Cerebellar nuclear complex (tissue), 1 donor: ENCODE measurements around the gene TRIM41.
"Not testable (repeated sequence)": the region's sequence is repeated elsewhere in the genome, so short reads cannot be mapped to it uniquely, and the experiment has no call there.

Experiments
- DNase-seq, 2 experiments: peaks; one replicate each; lab custom pipeline; 2025; lab: John Stamatoyannopoulos, UW

The TRIM41 gene

DNA sequence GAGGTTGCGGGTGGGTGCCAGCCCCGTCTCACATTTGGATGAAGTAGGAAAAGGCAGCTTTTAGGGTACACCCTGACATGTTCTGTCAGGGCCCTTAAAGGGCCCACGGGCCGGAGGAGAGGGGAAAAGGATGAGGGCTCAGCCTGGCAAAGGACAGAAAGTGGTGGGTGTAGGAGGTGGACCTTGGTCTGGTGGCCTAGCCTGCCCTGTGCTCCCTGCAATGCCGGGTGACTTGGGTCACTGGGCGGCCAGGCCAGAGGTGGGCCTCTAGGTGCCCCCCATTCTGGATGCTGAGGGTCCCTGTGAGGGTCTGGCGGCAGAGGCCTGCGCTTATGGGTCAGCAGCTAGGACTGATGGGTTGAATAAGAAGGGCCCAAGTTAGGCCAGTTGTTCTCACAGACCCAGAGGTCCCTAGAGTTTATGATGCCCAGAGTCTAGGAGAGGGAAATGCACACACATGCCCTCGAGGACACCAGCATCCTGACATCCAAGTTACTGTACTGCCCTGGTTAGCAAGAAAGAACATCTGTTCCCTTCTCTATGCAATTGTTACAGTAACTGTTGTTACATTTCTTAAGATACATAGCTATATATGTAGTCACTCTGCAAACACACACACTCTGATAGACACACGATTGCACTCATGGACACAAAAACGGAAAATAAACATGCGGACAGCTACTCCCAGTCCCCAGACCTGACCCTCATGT lies 30.6 kb upstream of the TRIM41 start:
- DNase-seq, result no peak

DNA sequence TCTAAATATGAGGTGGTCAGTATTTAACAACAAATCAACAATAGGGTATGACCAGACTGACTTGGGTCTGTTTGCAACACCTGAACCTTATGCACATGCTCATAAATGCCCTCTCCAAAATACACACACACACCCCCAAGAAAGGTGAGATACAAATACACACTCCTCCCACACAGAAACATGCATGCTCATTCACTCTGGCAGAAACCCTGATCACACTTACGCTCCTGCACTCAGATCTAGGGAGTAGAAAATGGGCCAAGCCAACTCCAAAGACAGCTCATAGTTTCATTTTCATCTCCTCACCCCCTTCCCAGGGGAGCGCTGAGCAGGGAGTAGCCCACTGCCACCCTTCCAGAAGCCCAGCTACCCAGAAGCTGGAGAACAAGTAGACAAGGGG lies 29.4 kb upstream of the TRIM41 start:
- DNase-seq, result no peak

DNA sequence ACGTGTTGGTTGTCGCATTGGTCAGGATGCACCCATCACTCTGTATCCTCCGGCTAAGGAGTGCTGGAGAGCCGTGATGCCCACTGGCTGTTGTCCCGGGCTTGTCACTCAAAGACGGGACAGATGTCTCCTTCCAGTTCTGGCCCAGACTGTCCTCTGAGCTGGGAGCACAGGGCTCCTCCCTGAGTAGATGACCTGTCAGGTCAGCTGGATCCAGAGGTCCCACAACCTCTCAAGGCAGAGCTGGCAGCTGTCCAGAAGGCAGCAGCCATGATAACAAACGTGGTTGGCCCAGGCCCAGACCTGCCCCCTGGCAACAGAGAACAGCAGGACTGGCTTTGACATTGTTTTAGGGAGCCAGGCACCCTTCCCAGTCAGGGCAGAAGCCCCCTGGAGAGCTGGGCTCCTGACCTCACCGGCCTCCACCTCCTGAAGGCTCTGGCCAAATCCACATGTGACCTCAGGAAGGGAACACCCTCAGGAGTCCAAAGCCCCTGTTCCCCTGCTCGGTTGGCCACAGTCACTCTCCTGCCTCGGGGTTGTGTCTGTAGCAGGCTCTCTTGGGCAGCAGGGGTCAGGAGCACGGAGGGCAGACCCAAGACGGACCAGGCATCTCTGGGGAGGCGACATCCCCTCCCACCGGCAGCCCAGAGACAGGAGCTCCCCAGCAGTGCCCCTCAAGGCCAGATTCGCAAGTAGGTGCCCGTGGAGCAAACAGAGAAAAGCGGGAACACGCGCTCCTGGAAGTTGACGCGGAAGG lies 28.4 kb upstream of the TRIM41 start:
- DNase-seq, result no peak

DNA sequence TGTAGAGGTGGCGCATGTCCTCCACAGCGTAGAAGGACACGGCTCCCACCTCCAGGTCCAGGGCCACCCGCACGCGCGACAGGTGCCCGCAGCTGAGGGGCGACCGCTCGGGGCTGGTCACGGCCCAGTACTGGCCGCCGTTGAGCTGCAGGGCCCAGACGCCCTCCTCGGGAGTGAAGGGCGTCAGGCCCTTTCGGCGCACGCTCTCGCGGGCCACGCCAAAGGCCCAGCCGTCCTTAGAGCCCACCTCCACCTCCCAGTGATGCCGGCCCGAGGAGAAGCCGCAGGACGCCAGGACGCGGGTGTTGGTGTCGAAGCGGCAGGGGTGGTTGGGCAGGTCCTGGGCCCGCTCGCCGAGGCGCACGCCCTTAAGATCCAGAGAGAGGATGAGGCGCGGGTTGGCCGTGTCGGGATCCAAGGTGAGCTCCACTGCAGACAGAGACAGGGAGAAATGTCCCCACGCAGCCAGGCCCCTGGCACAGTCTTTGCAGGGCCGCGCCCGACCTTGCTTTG lies 27.8 kb upstream of the TRIM41 start:
- DNase-seq, result no peak

DNA sequence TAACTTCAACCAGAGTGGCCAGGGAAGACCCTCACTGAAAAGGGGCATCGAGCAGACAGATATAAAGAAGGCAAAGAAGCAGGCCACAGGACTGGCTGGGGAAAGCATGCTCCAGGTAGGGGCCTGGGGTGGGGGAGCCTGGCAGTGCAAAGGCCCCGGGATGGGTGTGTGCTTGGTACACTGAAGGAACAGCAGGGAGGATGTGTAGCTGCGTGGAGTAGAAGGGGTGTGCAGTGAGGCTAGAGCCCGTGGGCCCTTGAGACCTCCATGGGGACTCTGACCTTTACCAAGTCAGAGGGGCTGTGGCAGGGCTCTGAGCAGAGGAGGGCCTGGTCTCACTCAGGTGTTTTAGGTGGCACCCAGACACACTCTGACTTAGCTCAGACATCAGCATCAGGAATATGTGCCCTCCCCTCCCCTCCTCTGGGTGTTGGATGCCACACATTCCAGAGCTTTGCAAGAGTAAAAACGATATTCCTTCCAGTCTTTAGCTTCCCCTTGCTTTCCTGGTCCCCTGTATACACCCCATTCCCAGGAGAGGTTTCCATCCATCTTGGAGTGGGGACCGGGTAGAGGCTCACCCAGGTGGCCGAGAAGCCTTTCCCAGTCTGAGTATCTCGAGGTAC lies 25.6 kb upstream of the TRIM41 start:
- DNase-seq, result no peak

DNA sequence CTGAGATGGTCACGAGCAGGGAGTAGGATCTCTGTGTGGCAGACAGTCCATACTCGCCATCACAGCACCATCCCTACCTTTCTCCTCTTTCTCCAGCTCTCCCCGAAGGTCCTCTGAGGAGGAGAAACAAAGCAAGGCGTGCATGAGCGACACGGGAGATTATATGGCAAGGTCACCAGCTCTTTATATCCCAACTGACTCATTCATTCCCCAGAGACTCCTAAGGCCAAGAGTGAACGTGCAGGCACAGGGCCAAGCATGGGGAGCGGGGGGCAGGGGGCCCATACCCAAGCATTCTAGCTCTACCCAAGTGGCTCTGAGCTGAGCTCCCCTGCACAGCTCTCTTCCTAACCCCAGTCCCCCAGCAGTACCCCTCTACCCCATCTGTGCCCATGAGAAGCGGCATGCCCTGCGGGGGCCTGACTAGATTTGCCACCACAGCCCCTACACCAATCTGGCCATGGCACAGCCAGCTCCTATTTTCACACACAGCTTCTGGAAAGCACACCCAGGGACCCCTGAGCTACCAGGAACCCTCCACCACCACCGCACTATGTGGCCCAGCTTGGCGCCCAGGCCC lies 24.9 kb upstream of the TRIM41 start:
- no peak for DNase-seq

DNA sequence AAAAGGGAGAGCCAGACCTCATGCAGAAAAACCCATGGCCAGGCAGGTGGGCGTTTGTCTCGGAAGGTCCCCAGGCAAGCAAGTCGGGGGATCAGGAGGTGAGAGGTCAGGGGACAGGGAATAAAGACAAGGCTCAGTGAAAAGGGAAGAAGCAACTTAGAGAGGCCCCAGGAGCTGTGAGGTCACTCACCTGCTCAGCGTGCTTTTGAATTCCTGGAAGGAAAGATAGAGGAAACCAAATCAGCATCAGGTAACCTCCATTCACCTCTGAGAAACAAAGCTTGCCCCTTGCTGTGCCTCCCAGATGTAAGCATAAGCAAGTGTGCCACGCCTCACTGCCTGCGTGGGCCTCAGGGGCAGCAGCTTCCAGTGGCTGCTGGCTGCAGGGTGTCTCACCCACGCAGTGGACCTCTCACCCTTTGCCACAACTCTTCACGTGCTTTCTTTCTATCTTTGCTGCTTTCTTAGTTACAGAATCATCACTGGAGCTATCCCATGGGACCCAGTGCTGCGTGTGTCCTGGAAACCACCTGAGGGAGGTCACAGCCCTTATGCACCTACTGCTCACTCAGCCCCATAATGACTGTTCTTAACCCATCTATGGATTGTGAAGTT lies 24.1 kb upstream of the TRIM41 start:
- no peak for DNase-seq

DNA sequence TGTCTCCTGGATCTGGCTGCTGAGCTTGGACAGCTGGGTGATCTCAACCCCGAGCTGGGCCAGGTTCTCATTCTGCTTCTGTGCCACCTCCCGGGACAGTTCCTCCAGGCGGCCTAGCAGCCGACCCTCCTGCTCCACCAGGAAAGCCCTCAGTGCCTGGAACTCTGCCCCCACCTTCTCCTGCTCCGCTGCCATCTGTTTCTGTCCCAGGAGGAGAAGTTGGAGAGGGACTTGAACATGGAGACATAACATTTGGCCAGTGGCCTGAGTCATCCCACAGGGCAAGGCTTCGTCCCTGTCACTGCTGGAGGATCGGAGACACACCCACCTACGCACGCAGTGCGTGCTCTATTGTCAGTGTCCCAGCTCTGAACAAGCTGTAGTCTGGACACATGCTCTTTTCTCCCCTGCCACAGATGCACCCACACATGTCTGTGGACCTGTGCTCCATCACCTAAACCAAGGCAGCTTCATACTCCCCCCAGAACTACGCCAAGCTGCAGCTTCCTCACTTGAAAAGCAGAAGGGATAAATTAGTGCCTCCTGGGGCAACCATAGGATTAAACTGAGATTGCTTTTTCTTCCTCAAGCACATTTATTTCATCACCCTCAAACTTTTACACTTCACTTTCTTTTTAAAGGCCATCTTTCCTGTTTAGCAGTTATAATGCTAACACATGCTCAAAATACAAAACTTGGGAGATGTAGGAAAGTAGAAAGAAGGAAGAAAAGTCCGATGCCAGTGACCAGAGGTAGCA lies 23.0 kb upstream of the TRIM41 start:
- no peak for DNase-seq

DNA sequence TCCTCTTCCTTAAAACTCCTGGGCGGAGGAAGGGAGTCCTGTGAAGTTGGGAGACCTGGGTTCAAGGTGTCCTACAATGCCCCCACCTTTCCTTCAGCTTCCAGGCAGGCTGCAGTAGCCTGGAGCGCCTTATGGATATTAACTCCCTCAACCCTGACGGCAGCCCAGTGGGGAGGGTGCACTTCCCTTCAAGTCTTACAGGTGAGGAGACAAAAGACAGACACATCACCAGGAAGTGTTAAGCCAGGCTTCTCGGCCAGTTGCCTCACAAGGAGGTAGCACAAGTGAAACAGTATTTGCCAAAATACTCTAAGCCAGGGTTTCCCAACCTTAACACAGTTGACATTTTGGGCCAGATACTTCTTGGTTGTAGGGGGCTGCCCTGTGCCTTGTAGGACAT lies 22.3 kb upstream of the TRIM41 start:
- no peak for DNase-seq

DNA sequence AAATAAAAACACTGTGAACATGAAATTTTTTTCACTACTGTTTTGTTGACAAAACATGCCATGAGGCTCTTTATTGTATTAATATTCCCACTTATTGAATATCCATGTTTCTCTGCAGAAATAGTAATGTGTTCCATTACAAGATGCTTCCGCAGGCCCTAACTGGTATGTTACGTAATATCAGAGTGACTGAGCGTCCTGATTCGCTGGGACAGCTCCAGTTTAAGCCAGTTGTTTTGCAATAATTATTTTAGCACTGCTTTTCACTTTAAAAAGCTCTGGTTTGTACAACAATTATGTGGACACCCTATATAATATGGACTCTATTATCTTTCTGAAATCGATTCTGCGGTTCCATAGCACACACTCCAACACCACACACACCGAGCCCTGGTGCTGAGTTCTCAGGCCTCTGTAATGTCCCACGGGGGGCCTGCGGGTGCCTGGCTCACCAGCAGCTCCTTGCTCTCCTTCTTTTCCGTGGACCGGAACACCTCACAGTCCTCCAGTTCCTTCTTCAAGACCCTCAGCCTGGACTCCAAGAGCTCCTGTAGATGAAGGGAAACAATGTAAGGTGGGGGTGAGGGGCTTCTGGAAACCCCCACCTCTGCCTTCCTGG lies 19.9 kb upstream of the TRIM41 start:
- no peak for DNase-seq

DNA sequence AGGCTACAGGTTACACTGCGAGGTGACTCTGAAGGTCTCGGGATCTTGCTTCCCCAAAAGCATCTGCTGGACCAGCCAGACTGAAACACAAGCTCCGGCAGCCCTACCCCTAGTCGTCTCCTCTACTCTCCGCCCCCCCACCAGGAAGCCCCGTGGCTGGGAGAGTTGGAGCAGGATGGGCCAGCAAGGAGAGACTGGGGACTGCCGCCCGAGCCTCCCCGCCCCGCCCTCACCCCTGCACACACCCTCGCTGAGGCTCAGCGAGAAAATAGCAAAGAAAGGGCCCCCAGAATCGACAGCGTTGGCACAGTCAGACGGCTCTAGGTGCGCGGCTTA lies 19.3 kb upstream of the TRIM41 start:
- no peak for DNase-seq

DNA sequence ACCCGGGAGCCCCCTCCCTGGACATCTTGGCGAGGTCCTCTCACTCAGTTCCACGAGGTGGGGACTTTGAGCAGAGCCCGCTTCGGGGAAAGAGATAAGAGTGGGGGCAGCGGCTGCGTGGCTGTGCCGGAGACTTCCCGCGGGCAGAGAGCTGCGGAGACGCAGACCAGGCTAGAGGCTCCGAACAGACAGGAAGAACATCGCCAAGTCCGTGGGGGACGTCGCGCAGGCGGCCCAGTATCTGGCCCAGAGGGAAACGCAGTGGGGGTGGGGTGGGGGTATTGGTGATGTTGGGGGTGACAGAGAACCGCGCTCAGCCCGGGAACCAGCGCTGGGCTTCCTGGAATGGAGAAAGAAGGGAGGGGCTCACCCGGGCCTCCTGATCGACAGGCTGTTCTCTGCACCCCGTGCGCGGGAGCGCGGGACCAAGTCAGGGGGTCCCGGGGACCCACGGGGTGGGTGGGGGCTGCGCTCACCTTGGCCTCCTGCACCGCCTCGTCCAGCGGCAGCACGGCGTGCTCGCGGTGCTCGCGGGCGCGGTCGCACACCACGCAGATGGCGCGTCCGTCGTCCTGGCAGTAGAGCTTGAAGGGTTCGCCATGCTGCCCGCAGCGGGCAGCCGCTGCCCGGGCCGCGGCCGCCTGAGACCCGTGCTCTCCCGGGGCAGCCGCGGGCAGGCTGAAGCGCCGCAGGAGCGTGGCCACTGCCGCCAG lies 18.8 kb upstream of the TRIM41 start:
- no peak for DNase-seq

DNA sequence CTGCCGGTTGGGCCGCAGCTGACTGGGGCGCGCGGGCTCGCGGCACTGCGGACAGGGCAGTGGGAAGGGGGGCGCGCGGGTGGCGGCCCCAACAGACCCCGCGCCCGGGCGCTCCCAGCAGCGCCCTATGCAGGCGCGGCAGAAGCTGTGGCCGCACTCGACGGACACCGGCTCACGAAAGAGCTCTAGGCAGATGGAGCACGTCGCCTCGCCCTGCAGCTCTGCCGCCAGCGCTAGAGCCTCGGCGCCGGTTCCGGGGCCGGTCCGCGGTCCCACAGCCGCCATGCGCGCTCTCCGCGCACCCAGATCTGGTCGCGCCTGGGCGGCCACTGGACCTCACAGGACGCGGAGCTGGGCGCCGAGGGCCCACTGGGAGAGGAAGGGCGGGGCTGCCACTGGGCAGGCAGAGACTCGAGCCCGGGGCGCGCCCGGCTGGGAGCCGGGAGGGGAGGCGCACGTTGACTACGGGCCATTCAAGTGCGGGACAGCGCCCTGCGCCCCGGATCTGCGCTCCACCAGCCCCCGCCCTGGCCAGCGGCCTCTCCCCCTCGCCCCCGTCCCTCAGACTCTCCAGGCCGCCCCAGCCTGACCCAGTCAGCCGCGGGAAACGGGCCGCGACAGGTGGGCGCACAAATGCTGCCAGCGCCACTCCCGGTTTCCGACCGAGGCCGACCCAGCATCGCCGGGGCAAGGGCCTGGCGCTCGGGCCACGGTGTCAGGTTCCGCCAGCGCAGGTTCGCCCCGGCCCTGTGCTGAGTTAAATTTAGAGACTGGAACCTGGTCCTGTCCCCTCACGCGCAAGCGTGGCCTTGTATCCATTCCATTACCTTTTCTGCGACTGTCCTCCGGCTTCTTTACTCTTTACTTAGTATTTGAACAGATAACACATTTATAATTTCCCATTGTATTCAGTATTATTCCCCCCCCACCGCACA lies 18.0 kb upstream of the TRIM41 start, which contains the start of gene TRIM7:
TRIM7 (minus strand) TSS at position 371 of the 935 bp plus-strand sequence; CDS start at position 285, 86 bp downstream.
- DNase-seq, result no peak

DNA sequence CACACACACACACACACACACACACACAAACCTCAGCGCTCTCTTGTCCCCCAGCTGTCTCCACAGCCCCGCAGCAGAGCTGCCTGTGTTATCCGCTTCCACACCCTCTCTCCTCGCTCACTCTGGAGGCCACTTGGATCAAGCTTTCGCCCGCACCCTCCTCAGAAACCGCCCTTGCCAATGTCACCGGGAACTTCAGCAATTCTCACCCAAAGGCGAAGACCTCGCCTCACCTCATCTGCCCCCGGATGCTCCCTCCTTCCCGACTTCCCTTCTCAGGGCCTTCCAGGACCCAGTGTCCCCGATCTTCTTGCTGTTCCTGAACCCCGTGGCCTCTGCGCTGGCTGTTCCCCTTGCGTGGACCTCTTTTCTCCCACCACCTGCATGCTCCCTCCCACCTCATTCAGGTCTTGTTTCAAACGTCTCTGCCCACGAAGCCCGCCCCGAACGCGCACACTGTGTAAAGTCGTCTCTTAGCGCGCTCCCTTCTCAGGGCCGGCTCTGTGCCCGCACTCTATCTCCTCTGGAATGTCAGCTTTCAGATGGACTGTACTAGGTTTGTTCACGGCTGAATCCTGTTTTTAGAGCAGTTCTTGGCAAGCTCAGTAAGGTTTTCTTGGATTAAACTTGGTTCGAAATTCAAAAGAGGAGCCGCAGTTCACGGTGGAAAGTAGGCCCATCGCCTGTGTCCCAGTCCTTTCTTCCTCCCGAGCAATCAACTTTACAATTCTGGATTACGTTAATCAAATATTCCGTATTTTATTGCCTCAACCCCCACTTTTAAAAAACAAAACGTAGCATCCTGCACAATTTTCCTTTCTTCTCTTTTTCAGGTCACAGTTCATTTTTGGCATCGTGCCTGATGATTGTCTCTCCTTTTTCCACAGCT lies 17.1 kb upstream of the TRIM41 start:
- no peak for DNase-seq

DNA sequence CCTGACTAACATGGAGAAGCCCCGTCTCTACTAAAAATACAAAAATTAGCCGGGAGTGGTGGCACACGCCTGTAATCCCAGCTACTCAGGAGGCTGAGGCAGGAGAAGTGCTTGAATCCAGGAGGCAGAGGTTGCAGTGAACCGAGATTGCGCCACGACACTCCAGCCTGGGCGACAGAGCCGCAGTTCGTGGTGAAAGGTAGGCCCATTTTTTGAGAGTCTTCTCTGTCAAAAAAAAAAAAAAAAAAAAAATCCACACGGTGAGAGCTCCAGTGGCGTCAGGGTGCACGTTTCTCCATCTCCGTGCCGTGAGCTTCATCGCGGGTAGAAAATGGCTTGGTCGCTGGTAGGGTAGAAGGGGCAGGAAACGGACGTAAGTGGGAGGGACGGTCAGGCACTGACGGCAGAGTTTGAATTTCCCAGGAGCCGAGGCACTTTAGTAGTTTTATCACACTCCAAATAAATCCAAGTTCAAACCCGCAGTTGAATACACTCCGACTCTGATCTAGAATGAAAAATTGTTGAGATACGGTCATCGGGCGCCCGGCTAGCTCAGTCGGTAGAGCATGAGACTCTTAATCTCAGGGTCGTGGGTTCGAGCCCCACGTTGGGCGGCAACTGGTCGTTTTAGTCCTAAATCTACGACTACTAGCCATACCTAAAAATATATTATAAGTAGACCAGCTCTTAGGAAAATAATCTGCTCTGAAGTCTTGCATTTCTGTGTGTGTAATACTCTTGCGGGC lies 15.7 kb upstream of the TRIM41 start:
- DNase-seq, result no peak

DNA sequence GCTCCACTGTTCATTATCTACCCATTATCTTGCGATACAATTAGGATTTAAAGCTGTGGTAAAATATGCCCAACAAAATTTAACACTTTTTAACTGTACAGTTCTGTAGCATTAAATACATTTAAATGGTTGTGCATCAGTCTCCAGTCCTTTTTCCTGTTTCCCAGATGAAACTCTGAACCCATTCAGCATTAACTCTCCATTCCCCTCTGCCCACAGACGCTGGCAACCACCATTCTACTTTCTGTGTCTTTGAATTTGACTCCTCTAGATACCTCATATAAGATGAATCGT lies 15.2 kb upstream of the TRIM41 start:
- DNase-seq, result no peak

DNA sequence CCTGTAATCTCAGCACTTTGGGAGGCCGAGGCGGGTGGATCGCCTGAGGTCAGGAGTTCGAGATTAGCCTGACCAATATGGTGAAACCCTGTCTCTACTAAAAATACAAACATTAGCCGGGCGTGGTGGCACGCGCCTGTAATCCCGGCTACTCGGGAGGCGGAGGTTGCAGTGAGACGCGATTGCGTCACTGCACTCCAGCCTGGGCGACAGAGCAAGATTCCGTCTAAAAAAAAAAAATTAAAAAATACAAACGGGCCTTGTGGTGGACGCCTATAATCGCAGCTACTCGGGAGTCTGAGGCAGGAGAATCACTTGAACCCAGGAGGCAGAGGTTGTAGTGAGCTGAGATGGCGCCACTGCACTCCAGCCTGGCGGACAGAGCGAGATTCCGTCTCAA lies 14.1 kb upstream of the TRIM41 start:
- DNase-seq, result not testable (repeated sequence)

DNA sequence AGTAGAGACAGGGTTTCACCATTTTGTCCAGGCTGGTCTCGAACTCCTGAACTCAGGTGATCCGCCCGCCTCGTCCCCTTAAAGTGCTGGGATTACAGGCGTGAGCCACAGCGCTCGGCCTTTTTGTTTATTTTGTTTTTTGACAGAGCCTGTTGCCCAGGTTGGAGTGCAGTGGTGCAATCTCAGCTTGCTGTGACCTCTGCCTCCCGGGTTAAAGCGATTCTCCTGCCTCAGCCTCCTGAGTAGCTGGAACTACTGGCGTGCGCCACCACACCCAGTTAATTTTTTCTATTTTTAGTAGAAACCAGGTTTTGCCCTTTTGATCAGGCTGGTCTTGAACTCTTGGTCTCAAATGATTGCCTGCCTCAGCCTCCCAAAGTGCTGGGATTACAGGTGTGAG lies 12.9 kb upstream of the TRIM41 start:
- DNase-seq, result not testable (repeated sequence)
